HG02571 (cell line): ENCODE data around the gene TIMM44.
"Not testable (repeated sequence)": the region's sequence is repeated elsewhere in the genome, so short reads cannot be mapped to it uniquely, and the experiment has no call there.

Source experiments
- ATAC-seq: cut with Tn5 transposase; IDR thresholded peaks from one replicate; pipeline ENCODE4 v1.9.1; 2021; ENCODE audit warnings: mild to moderate bottlenecking, moderate library complexity; ENCODE audit not compliant: unreplicated experiment

The TIMM44 gene

DNA sequence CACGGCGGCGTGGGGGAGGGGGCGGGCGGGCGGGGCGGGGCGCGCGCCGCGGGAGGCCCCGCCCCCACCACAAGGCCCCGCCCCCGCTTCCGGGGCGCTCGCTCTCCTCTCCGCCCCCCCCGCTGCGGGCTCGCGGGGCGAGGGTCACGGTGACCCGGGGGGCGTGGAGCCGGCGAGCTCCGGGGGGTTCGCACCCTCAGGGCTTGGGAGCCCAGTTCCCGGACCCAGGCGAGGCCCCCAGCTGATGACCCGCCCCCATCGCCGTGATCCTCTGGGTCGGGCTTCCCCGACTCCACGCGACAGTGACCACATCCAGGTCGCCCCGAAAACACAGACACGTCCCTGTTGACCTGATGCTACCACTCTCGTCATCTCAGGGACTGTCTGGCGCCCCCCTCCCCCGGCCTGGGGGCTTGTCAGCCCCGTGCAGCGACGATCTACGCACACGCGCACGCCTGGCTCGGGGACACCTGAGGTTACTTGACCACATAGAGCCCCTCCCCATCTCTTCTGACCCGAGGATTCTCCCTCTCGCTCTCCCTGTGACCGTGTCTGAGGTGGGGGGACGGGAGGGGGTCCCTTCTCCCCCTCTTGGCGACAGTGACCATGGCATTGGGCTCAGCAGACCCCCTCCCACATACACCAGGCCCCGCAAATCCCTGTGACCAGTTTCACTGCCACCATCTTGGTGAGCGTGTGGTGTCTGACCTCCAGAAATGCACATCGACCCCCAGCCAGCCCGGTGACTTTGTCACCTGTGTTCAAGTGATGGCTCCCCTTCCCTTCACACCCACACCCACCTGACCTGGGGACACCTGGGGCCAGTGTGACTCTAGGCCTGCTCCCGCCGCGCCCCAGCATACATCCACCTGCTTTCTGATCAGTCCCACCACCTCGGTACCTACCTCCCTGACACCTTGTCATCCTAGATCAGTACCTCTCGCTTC, 39.1 kb downstream of the TIMM44 start:
- ATAC-seq: peak; percentile 29

DNA sequence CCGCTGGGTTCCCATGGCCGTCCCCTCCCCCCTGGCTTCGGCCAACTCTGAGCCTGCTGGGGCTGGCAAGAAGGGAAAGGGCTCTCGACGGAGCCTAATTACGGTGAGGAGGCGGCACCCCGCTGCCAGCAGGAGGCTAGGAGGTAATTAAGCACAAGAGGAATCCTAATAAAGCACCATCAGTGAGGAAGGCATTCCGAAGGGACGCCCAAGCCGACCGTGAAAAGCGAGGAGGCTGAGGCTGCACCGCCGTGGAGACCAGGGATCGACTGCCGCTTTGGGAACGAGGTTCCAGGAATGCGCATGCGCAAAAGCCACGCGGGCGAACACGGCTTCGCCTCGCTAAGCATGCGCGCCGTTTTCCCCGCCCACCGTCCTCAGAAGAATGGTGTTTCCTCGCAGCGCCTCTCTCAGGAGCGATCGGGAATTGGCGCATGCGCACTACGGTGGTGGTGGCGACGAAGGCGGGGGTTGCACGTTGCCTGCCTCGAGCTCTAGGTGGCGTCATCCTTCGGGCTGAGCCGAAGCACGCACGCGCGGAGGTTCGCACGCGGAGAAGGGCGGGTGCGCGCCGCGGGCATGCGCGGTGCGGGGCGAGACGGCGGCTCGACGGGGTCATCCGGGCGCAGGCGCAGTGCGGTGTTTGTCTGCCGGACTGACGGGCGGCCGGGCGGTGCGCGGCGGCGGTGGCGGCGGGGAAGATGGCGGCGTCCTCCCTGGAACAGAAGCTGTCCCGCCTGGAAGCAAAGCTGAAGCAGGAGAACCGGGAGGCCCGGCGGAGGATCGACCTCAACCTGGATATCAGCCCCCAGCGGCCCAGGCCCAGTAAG, 40.0 kb downstream of the TIMM44 start, which contains the start of gene MAP2K7:
Gene MAP2K7, plus strand, starts transcription at position 634 of the 830 bp plus-strand sequence. Its CDS starts 68 bp downstream, at position 702.
- peak; percentile 77 for ATAC-seq

DNA sequence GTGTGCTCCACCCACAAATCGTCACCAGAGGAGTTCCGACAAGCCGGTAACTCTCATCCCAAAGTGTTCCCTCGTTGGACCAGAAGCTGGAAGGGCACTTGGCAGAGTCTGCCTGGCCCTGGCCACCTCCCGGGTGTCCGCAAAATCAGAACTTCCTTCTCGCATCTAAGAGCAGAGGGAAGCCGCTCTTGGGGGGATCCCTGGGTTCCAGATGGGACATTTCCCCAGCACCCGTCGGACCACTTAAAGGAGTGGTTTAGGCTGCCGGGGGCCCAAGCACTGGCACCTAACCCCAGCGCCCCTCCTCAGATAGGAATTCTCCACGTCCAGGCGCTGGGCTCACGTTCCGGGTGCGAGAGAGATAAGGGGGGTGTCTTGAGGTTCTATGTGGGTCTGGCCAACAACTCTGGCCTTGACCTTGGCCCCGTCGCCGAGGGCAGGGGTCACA, 40.6 kb downstream of the TIMM44 start:
- ATAC-seq: no peak

DNA sequence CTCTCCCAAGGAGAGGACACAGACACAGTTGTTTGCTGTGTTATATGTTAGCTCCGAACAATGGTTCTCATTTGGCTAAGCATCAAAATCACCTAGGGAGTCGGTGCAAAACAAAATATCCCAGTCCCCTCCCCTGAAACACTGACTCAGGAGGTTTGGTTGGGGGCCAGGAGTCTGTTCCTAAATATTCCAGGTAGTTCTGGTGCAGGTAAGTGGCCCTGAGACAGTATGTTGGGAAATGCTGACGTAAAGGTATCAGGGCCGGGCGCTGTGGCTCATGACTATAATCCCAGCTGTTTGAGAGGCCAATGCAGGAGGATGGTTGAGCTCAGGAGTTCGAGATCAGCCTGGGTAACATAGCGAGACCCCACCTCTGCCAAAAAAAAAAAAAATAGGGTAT, 42.1 kb downstream of the TIMM44 start:
- ATAC-seq: no peak

DNA sequence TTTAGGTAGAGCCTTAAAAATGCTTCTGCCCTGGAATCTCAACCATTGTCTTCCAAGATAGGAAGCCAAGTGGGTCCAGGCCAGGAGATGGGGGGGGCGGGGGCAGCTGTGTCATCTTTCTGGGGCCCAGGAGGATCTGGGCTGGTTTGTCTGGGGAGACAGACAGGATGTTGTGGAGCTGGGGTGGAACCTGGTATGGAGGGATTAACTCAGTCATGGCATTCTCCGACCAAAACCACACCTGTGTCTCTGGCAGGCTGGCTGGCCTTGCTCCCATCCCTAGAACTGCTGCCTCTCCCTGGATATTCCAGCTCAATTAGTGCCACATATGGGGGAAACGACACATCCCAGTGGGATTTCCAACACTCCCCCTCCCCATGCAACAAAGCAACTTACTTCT, 42.5 kb downstream of the TIMM44 start:
- no peak for ATAC-seq

DNA sequence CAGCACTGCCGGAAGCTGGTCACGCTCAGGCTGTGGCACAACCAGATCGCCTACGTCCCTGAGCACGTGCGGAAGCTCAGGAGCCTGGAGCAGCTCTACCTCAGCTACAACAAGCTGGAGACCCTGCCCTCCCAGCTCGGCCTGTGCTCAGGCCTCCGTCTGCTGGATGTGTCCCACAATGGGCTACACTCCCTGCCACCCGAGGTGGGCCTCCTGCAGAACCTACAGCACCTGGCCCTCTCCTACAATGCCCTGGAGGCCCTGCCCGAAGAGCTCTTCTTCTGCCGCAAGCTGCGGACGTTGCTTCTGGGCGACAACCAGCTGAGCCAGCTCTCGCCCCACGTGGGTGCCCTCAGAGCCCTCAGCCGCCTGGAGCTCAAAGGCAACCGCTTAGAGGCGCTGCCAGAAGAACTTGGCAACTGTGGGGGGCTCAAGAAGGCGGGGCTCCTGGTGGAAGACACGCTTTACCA, 43.0 kb downstream of the TIMM44 start:
- ATAC-seq: no peak

DNA sequence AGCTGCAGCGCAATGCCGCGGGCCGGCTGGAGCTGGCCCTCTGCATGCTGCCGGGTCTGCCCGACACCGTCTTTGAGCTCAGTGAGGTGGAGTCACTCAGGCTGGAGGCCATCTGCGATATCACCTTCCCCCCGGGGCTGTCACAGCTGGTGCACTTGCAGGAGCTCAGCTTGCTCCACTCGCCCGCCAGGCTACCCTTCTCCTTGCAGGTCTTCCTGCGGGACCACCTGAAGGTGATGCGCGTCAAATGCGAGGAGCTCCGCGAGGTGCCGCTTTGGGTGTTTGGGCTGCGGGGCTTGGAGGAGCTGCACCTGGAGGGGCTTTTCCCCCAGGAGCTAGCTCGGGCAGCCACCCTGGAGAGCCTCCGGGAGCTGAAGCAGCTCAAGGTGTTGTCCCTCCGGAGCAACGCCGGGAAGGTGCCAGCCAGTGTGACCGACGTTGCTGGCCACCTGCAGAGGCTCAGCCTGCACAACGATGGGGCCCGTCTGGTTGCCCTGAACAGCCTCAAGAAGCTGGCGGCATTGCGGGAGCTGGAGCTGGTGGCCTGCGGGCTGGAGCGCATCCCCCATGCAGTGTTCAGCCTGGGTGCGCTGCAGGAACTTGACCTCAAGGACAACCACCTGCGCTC, 43.6 kb downstream of the TIMM44 start:
- ATAC-seq: no peak

DNA sequence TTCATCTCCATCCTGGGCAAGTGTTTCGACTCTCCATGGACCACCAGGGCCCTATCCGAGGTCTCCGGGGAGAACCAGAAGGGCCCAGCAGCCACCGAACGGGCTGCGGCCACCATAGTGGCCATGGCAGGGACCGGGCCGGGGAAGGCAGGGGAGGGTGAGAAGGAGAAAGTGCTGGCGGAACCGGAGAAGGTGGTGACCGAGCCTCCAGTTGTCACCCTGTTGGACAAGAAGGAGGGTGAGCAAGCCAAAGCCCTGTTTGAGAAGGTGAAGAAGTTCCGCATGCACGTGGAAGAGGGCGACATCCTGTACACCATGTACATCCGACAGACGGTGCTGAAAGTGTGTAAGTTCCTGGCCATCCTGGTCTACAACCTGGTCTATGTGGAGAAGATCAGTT, 44.5 kb downstream of the TIMM44 start:
- ATAC-seq: no peak

DNA sequence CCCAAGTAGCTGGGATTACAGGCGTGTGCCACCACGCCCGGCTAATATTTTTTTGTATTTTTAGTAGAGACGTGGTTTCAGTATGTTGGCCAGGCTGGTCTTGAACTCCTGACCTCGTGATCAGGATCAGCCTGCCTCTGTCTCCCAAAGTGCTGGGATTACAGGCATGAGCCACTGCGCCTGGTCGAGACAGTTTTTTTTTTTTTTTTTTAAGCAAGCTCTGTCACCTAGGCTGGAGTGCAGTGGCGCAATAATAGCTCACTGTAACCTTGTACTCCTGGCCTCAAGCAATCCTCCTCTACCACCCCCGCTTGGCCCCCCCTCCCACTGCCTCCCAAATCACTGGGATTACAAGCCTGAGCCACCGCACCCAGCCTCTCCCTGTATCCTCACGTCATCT, 46.2 kb downstream of the TIMM44 start:
- ATAC-seq: no peak

DNA sequence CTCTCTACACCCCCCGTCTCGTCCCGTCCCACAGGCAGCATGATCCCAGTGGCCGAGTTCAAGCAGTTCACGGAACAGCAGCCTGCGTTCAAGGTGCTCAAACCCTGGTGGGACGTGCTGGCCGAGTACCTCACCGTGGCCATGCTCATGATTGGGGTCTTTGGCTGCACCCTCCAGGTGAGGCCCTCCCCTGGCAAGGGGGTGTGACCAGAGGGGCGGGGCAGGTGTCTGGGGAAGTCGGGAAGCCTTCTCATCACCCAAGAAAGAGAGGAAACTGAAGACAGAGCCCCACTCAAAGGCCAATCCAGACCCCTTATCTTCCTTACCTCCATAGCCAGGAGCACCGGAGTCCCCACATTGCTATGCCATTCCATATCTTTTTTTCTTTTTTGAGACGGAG, 47.9 kb downstream of the TIMM44 start:
- ATAC-seq: no peak

DNA sequence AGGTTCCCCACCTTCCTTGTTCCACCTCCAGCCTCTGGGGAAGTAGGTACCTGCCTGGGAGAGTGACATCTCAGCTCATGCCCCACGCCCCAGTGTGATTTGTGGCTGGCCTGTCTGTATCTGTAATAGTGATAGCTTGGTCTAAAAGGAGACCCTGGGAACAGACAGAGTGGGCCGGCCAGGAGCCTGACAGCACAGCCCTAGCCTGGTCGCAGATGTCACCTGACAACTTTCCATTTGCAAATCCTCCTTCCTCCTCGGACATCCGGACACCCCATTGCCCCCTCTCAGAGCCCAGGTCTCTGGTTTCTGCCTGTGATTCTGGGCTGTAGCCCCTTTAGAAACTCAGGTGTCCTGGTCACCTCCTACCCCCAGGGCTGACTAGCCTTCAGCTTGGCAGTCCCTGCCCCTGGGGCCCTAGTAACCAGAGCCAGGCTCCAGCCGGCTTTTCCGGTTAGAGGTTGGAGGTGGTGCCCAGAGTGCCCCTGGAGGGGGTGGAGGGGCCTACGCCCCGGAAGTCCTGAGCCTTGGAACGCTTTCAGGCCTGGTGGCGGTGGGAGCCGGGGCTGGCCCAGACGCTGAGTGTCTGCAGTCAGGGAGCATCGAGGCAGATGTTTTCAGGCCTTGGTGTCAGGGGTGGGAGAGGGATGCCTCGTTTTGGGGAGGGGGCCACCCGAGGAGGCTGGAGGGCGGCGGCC, 48.7 kb downstream of the TIMM44 start:
- no peak for ATAC-seq

DNA sequence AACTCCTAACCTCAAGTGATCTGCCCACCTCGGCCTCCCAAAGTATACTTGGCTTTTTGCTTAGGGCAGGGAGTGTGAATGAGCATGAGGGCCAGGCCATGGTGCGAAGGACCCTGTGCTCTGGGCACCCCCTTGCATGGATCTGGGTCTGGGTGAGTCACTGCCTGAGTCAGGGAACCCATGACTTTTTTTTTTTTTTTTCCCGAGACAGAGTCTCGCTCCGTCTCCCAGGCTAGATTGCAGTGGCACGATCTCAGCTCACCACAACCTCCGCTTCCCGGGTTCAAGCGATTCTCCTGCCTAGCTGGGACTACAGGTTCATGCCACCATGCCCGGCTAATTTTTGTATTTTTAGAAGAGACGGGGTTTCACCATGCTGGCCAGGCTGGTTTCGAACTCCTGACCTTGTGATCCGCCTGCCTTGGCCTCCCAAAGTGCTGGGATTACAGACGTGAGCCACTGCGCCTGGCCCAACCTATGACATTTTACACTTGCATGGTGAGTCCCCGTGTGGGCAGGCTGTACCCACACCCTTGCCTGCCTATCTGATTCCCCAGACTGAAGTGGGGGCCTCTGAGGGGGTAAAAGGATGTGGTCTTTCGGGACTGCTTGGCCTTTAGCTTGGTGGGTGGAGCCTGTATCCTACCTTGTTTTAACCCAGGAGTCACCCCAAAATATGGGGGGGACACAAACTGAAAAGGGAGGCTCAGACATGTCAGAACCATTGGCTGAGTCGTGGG, 49.9 kb downstream of the TIMM44 start:
- ATAC-seq: not testable (repeated sequence)

DNA sequence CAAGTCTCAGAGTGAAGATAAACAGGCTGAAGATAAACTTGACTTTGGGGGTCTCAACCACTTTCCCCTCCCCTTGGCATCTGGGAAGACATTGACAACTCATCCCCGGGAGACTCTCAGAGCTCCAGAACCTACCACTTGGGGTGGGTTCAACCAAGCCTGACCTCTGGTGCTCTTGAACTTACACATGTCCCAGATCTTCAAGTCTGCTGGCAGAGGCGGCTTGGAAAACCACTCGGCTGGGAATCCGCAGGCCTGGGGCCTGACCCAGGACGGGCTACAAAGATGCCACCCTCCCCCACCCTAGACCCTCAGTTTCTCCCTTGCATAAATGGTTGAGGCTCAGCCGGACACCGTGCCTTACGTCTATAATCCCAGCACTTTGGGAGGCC, 54.6 kb downstream of the TIMM44 start:
- ATAC-seq: no peak

DNA sequence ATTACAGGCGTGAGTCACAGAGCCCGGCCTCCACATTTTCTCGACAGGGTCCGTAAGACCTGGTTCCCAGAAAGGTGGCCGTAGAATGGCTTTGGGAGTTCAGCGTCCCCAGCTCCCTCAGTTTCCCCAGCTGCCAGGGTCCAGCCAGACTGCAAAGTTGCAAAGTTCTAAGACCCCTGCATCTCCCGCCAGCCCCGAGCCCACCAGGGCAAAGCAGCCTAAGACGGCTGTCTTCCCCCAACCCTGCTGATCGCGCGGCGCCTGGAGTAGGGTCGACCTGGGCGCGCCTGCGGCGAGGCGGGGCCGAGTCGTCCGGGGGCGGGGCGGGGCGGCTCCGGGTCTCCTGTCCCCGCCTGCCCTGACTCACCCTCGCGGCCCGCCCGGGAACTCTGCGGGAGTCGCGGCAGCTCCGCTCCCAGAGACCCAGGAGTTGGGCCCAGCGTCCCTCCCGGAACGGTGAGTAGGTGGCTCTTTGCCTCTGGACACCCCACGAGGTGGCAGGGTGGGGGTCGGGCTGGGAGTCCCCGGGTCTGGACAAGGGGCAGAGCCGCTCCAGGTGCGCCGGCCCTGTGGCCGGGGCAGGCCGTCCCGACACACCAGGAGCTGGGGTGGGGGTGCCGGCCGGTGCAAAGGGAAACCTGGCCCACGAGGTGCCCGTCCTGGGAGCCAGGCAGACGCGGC, 55.2 kb downstream of the TIMM44 start, which contains the start of gene LRRC8E:
Gene LRRC8E, plus strand, starts transcription at position 366 of the 681 bp plus-strand sequence. CDS start 7,094 bp downstream, outside the sequence.
- no peak for ATAC-seq

DNA sequence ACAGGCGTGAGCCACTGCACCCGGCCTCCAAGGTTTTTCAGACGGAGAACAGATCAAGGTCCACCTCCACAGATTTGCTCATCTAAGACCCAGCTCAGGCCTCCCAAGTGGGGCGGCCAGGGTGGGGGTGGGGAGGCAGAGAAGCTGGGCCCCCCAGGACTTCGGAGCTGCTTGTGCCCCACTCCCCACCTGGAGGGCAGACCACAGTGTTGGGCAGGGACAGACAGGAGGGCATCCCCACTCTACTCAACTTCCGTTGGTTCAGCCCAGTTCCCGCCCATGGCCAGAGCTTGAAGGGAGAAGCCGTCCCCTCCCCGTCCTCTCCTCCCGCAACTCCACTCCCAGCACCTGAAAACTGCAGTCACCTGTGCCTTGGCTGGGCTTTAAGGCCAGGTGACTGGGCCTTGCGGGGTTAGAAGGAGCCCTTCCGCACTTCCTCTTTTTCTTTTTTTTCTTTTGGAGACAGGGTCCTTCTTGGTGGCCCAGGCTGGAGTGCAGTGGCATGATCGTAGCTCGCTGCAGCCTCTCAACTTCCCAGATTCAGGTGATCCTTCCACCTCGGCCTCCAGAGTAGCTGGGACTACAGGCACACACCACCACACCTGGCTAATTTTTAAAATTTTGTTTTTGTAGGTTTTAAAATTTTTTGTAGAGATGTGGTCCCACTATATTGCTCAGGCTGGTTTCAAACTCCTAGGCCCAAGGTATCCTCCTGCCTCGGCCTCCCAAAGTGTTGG, 55.9 kb downstream of the TIMM44 start:
- ATAC-seq: no peak

DNA sequence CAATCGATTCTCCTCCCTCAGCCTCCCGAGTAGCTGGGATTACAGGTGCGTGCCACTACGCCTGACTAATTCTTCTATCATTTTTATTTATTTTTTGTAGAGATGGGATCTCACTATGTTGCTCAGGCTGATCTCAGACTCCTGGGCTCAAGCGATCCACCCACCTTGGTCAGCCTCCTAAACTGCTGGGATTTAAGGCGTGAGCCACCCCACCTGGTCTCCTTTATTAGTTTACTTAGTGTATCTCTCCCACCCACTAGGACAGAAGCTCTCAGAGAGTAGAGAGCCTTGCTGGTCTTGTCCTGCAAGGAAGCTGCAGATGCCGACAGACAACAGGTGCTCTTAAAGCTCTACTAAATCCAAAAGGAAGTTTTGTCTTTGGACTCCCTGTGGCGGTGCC, 57.6 kb downstream of the TIMM44 start:
- ATAC-seq: no peak

DNA sequence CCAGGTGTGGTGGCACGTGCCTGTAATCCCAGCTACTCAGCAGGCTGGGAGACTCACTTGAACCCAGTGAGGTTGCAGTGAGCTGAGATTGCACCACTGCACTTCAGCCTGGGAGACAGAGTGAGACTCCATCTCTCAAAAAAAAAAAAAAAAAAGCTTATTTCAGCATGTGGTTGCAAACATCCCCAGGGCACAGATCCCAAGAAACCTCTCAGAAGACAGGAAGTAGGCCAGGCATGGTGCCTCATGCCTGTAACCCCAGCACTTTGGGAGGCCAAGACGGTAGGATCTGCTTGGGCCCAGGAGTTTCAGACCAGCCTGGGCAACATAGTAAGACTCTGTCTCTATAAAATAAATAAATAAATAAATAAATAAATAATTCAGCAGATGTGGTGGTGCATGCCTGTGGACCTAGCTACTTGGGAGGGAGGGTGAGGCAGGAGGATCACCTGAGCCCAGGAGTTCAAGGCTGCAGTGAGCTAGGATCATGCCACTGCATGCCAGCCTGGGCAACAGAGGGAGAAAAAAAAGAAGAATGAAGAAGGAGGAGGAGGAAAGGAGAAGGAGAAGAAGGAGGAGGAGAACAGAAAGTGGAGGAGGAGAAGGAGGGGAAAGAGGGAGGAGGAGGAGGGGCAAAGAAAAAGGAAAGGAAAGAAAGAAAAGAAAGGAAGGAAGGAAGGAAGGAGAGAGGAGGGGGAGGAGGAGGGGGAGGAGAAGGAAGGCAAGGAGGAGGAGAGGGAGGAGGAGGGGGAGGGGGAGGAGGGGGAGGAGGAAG, 59.5 kb downstream of the TIMM44 start:
- no peak for ATAC-seq

DNA sequence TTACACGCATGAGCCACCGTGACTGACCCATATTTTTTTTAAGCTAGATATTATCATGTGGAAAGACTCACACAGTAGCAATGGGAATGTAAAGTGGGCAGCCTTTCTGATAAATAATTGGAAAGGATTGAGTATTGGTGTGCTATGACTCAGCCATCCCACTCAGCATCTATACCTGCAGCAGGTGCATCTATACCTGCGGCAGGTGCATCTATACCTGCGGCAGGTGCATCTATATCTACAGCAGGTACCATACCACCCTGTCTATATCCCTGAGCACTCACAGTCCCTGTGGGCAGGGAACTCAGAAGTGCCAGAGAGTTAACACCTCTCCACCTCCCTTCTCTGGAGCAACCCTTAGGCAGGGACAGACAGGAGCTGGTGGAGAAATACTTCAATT, 60.4 kb downstream of the TIMM44 start:
- ATAC-seq: no peak
